H9 (cell line): ENCODE measurements around the gene SPAG5. TPM values are rescaled to one million over a fixed set of nuclear protein-coding genes. Genes with fewer than 3 reads are reported as not detected.

Source experiments
- DNase-seq: peaks from one replicate; pipeline ENCODE4 v3.0.0-alpha.2; 2017
- H2AFZ ChIP-seq: one replicate; pipeline ENCODE4 v1.6.1; 2013; ENCODE audit warnings: mild to moderate bottlenecking, low read length, control low read depth, moderate library complexity
- H2AK5ac ChIP-seq: 2 replicates; pipeline ENCODE4 v1.6.1; 2013; ENCODE audit warnings: low read length, control low read depth, mixed read lengths; ENCODE audit not compliant: insufficient read length
- H2BK120ac ChIP-seq: one replicate; pipeline ENCODE4 v1.6.1; 2013; ENCODE audit warnings: low read depth, mild to moderate bottlenecking, low read length, control low read depth, inconsistent platforms; ENCODE audit not compliant: poor library complexity, severe bottlenecking
- H2BK12ac ChIP-seq: 2 replicates; pipeline ENCODE4 v1.6.1; 2013; ENCODE audit warnings: low read length, control low read depth, mixed read lengths, low read depth; ENCODE audit not compliant: insufficient read length
- H2BK15ac ChIP-seq: 2 replicates; pipeline ENCODE4 v1.6.1; 2013; ENCODE audit warnings: low read depth, low read length, control low read depth
- H2BK20ac ChIP-seq: one replicate; pipeline ENCODE4 v1.6.1; 2013; ENCODE audit warnings: low read depth, mild to moderate bottlenecking, low read length, control low read depth, inconsistent platforms; ENCODE audit not compliant: poor library complexity, severe bottlenecking
- H2BK5ac ChIP-seq: 2 replicates; pipeline ENCODE4 v1.6.1; 2013; ENCODE audit warnings: low read length, control low read depth, mixed read lengths; ENCODE audit not compliant: insufficient read length
- H3K14ac ChIP-seq: 2 replicates; pipeline ENCODE4 v1.6.1; 2013; ENCODE audit warnings: low read length, control low read depth; ENCODE audit not compliant: insufficient read depth
- H3K18ac ChIP-seq: 2 replicates; pipeline ENCODE4 v1.6.1; 2013; ENCODE audit warnings: low read depth, mild to moderate bottlenecking, mixed read lengths, low read length, control low read depth; ENCODE audit not compliant: insufficient read length
- H3K23ac ChIP-seq: 2 replicates; pipeline ENCODE4 v1.6.1; 2013; ENCODE audit warnings: low read length, control low read depth, mixed read lengths, low read depth; ENCODE audit not compliant: insufficient read length
- H3K23me2 ChIP-seq: 2 replicates; pipeline ENCODE4 v1.6.1; 2013; ENCODE audit warnings: low read depth, mild to moderate bottlenecking, mixed read lengths, low read length, control low read depth; ENCODE audit not compliant: insufficient read length, poor library complexity, severe bottlenecking
- H3K27ac ChIP-seq: 2 replicates; pipeline ENCODE4 v1.5.1; 2013; ENCODE audit warnings: low read length, control low read depth, mixed read lengths, low read depth; ENCODE audit not compliant: insufficient read length
- H3K27me3 ChIP-seq: 2 replicates; pipeline ENCODE4 v1.6.1; 2013; ENCODE audit warnings: low read length, control low read depth, inconsistent platforms; ENCODE audit not compliant: insufficient read depth
- H3K4ac ChIP-seq: 2 replicates; pipeline ENCODE4 v1.6.1; 2013; ENCODE audit warnings: low read depth, mild to moderate bottlenecking, control low read depth, inconsistent platforms, low read length, moderate library complexity
- H3K4me1 ChIP-seq: 2 replicates; pipeline ENCODE4 v1.6.1; 2013; ENCODE audit warnings: low read length, control low read depth, inconsistent platforms; ENCODE audit not compliant: insufficient read depth
- H3K4me2 ChIP-seq: 2 replicates; pipeline ENCODE4 v1.6.1; 2013; ENCODE audit warnings: low read length, control low read depth, mixed read lengths; ENCODE audit not compliant: insufficient read length, insufficient read depth
- H3K56ac ChIP-seq: 2 replicates; pipeline ENCODE4 v1.6.1; 2013; ENCODE audit warnings: low read depth, mild to moderate bottlenecking, mixed read lengths, low read length, control low read depth; ENCODE audit not compliant: insufficient read length
- H3K79me1 ChIP-seq: 2 replicates; pipeline ENCODE4 v1.6.1; 2013; ENCODE audit warnings: low read depth, mild to moderate bottlenecking, moderate library complexity, low read length, control low read depth, inconsistent platforms; ENCODE audit not compliant: insufficient read depth, poor library complexity, severe bottlenecking
- H3K79me2 ChIP-seq: 2 replicates; pipeline ENCODE4 v1.6.1; 2013; ENCODE audit warnings: low read length, control low read depth, inconsistent platforms; ENCODE audit not compliant: insufficient read depth
- H3K9ac ChIP-seq: 2 replicates; pipeline ENCODE4 v1.6.1; 2013; ENCODE audit warnings: low read length, control low read depth, mixed read lengths; ENCODE audit not compliant: insufficient read length; ENCODE audit errors: extremely low read depth
- H3K9me3 ChIP-seq: one replicate; pipeline ENCODE4 v1.6.1; 2013; ENCODE audit warnings: low read depth, low read length, inconsistent platforms; ENCODE audit not compliant: control insufficient read depth
- H3T11ph ChIP-seq: one replicate; pipeline ENCODE4 v1.6.1; 2013; ENCODE audit warnings: mild to moderate bottlenecking, low read length, control low read depth, inconsistent platforms
- H4K20me1 ChIP-seq: one replicate; pipeline ENCODE4 v1.6.1; 2013; ENCODE audit not compliant: control insufficient read depth, insufficient read length, insufficient read depth
- H4K5ac ChIP-seq: 2 replicates; pipeline ENCODE4 v1.6.1; 2013; ENCODE audit warnings: low read depth, mild to moderate bottlenecking, mixed read lengths, low read length, control low read depth; ENCODE audit not compliant: insufficient read length
- H4K8ac ChIP-seq: replicated peaks from 2 replicates; pipeline ENCODE4 v1.6.1; 2013; ENCODE audit warnings: low read length, control low read depth, mixed read lengths, low read depth; ENCODE audit not compliant: insufficient read length
- H4K91ac ChIP-seq: 2 replicates; pipeline ENCODE4 v1.6.1; 2013; ENCODE audit warnings: low read depth, mild to moderate bottlenecking, moderate library complexity, mixed read lengths, low read length, control low read depth; ENCODE audit not compliant: insufficient read length
- H3K27ac Mint-ChIP-seq, 3 experiments: 2 replicates in 2 of 3; 3 replicates in 1 of 3; pipeline ENCODE4 v1.8.0; 2020 to 2021; ENCODE audit warnings: mixed read lengths in 3 of 3, mild to moderate bottlenecking in 1 of 3, moderate library complexity in 1 of 3
- H3K27me3 Mint-ChIP-seq: 2 replicates; pipeline ENCODE4 v1.8.0; 2021; ENCODE audit warnings: low read depth, mild to moderate bottlenecking, moderate library complexity, mixed read lengths
- H3K36me3 Mint-ChIP-seq, 3 experiments: 2 replicates in 2 of 3; 3 replicates in 1 of 3; pipeline ENCODE4 v1.8.0; 2020 to 2021; ENCODE audit warnings: low read depth in 3 of 3, mixed read lengths in 3 of 3; ENCODE audit not compliant: insufficient read depth in 1 of 3
- H3K4me1 Mint-ChIP-seq, 2 experiments: 2 replicates each; pipeline ENCODE4 v1.8.0; 2020; ENCODE audit warnings: mixed read lengths in 2 of 2
- H3K4me3 Mint-ChIP-seq, 2 experiments: 2 replicates in 1 of 2; 3 replicates in 1 of 2; pipeline ENCODE4 v1.8.0; 2020 to 2021; ENCODE audit warnings: mild to moderate bottlenecking in 2 of 2, mixed read lengths in 2 of 2, moderate library complexity in 1 of 2
- H3K9me3 Mint-ChIP-seq, 2 experiments: 2 replicates in 1 of 2; 3 replicates in 1 of 2; pipeline ENCODE4 v1.8.0; 2020; ENCODE audit warnings: mild to moderate bottlenecking in 2 of 2, mixed read lengths in 2 of 2, moderate library complexity in 1 of 2
- CTCF ChIP-seq: fragments of 200-600 bp; sonication (generic); conservative IDR thresholded peaks from 3 replicates; pipeline ENCODE4 v1.8.0; 2021; ENCODE audit warnings: antibody characterized with exemption, mild to moderate bottlenecking
- WGBS: extraction: QIAGEN DNeasy Blood & Tissue Kit; methylation state at CpG from one replicate; pipeline ENCODE4 v1.1.7; 2013; ENCODE audit warnings: missing lambda C conversion rate, low lambda C conversion rate, mixed read lengths; ENCODE audit not compliant: insufficient read length; ENCODE audit errors: extremely low coverage; 5-methylcytosine and 5-hydroxymethylcytosine counted together
- total RNA-seq: library from RNA; stranded (reverse); gene quantifications from 2 replicates; pipeline ENCODE4 v1.2.1, GENCODE V29; 2021

Gene SPAG5
- total RNA-seq, 1 experiment from 2014 or later: 122 TPM

DNA sequence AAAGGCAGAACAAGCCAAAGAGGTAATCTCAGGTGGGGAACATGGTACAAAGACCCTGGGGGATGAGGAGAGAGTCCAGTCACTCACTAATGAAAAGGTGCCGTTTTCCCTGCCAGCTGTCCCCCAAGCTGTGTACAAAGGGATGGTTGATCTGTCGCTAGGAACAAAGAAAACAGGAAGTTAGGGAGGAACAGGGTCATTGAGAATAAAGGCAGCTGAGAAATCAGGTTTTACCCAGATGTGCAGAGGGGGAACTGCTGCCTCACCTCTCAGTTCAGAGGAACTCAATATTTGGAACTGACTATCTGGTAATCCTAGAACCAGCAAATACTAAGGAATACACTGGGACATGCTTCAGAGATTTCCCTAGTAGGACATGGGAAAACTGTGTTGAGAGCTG is 13.7 kb upstream of the SPAG5 start:
- H3K27me3 ChIP-seq: no peaks in the 10 kb centered on the region
- H2BK12ac ChIP-seq: no peak overlapping the region
- Mint-ChIP-seq H3K27ac (no peak overlapping the region), H3K4me1 (no peaks in the 10 kb centered on the region), H3K9me3 (no peaks in the 10 kb centered on the region), H3K4me3 (no peak overlapping the region), H3K27me3 (no peaks in the 10 kb centered on the region), H3K36me3 (peaks cover 30 to 93% (median 84%) of the 10 kb centered on the region in 3 experiments; a peak in 6 of 7 replicates)
- no peak overlapping the region for H2BK15ac ChIP-seq
- no peaks in the 10 kb centered on the region for H3K4me1 ChIP-seq
- H2AK5ac ChIP-seq: no peak overlapping the region
- H4K5ac ChIP-seq: no peak overlapping the region
- H3K14ac ChIP-seq: no peak overlapping the region
- no peak for DNase-seq
- no peak overlapping the region for H3T11ph ChIP-seq
- no peaks in the 10 kb centered on the region for H3K23me2 ChIP-seq
- no peak overlapping the region for H2BK5ac ChIP-seq
- H3K79me1 ChIP-seq: no peaks in the 10 kb centered on the region
- no CpG with 5 or more reads among the region's 2 CpGs for WGBS
- H2AFZ ChIP-seq: no peak overlapping the region
- H3K9me3 ChIP-seq: no peaks in the 10 kb centered on the region
- H4K20me1 ChIP-seq: no peaks in the 10 kb centered on the region
- no peak for TF ChIP-seq CTCF
- H3K4me2 ChIP-seq: no peak overlapping the region
- no peak overlapping the region for H3K56ac ChIP-seq
- no peak overlapping the region for H3K23ac ChIP-seq
- no peak overlapping the region for H3K27ac ChIP-seq
- H2BK20ac ChIP-seq: no peak overlapping the region
- H4K91ac ChIP-seq: no peak overlapping the region
- H3K9ac ChIP-seq: no peak overlapping the region
- no peak overlapping the region for H2BK120ac ChIP-seq
- no peak overlapping the region for H3K18ac ChIP-seq
- H3K79me2 ChIP-seq: no peaks in the 10 kb centered on the region
- H3K4ac ChIP-seq: no peak overlapping the region
- H4K8ac ChIP-seq: no peak overlapping the region
